Measurements from ENCODE around the gene NCOA3. TPM values are rescaled to one million over a fixed set of nuclear protein-coding genes. Genes with fewer than 3 reads are reported as not detected.

The NCOA3 gene
- total and polyA plus RNA-seq, 2 experiments from 2014 or later = 6.7 to 16.2 TPM

GRCh38 chr20:47672166-47672565, 170.5 kb downstream of the NCOA3 start:
- Histone ChIP-seq H3K4me3 (no peak overlapping the region), H3K27ac (no peak overlapping the region), H3K36me3 (no peaks in the 10 kb centered on the region), H3K27me3 (no peaks in the 10 kb centered on the region), H3K9me3 (ENCODE audit: low read depth) (no peaks in the 10 kb centered on the region), H3K4me1 (ENCODE audit: low read depth) (no peaks in the 10 kb centered on the region)
- TF ChIP-seq, protein P1, sequence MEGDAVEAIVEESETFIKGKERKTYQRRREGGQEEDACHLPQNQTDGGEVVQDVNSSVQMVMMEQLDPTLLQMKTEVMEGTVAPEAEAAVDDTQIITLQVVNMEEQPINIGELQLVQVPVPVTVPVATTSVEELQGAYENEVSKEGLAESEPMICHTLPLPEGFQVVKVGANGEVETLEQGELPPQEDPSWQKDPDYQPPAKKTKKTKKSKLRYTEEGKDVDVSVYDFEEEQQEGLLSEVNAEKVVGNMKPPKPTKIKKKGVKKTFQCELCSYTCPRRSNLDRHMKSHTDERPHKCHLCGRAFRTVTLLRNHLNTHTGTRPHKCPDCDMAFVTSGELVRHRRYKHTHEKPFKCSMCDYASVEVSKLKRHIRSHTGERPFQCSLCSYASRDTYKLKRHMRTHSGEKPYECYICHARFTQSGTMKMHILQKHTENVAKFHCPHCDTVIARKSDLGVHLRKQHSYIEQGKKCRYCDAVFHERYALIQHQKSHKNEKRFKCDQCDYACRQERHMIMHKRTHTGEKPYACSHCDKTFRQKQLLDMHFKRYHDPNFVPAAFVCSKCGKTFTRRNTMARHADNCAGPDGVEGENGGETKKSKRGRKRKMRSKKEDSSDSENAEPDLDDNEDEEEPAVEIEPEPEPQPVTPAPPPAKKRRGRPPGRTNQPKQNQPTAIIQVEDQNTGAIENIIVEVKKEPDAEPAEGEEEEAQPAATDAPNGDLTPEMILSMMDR (IDR thresholded peaks at IDR 0.05; ENCODE audit: low read depth, low read length) = no peak
- no peak for DNase-seq (ENCODE audit: low read depth in 1 of 2, low spot score in 1 of 2)

GRCh38 chr20:47672886-47673670, 171.4 kb downstream of the NCOA3 start:
- TF ChIP-seq, protein P1 (IDR thresholded peaks at IDR 0.05; ENCODE audit: low read depth, low read length) = no peak
- H3K4me1 ChIP-seq (ENCODE audit: low read depth) = no peaks in the 10 kb centered on the region
- no peak for DNase-seq (ENCODE audit: low read depth in 1 of 2, low spot score in 1 of 2)
- H3K27ac ChIP-seq = no peak overlapping the region
- H3K4me3 ChIP-seq = no peak overlapping the region
- no peaks in the 10 kb centered on the region for H3K27me3 ChIP-seq
- no peaks in the 10 kb centered on the region for H3K36me3 ChIP-seq
- H3K9me3 ChIP-seq (ENCODE audit: low read depth) = no peaks in the 10 kb centered on the region

GRCh38 chr20:47673671-47673955, 171.9 kb downstream of the NCOA3 start:
- Histone ChIP-seq H3K27me3 (no peaks in the 10 kb centered on the region), H3K36me3 (no peaks in the 10 kb centered on the region), H3K9me3 (ENCODE audit: low read depth) (no peaks in the 10 kb centered on the region), H3K4me1 (ENCODE audit: low read depth) (no peaks in the 10 kb centered on the region), H3K27ac (no peak overlapping the region), H3K4me3 (no peak overlapping the region)
- no peak for DNase-seq (ENCODE audit: low read depth in 1 of 2, low spot score in 1 of 2)
- TF ChIP-seq, protein P1 (IDR thresholded peaks at IDR 0.05; ENCODE audit: low read depth, low read length) = no peak

GRCh38 chr20:47674145-47674544, 172.5 kb downstream of the NCOA3 start:
- Histone ChIP-seq H3K4me1 (ENCODE audit: low read depth) (no peaks in the 10 kb centered on the region), H3K27ac (no peak overlapping the region), H3K9me3 (ENCODE audit: low read depth) (no peaks in the 10 kb centered on the region), H3K36me3 (no peaks in the 10 kb centered on the region), H3K27me3 (no peaks in the 10 kb centered on the region), H3K4me3 (no peak overlapping the region)
- TF ChIP-seq, protein P1 (IDR thresholded peaks at IDR 0.05; ENCODE audit: low read depth, low read length) = no peak
- no peak for DNase-seq (ENCODE audit: low read depth in 1 of 2, low spot score in 1 of 2)

DNA sequence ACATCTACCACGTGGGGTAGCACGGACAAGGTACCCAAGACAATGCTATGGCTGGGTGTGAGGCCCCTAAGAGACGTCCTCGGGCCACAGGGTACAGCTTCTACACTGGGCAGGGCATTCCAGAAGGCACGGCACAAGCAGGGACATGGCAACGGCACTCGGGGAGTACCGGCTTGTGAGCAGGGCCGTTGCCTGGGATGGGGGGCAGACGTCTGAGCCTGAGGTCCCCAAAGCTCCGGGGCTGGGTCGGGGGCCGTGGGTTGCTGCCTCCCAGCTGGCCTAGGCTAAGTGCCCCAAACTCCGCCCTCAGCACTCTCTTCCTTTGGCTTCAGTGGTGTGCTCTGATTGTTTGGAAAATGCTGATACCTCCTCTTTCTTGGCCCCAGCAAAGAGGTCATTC, 173.0 kb downstream of the NCOA3 start:
- DNase-seq (ENCODE audit: low read depth in 1 of 2, low spot score in 1 of 2) = no peak
- Histone ChIP-seq H3K9me3 (ENCODE audit: low read depth) (no peaks in the 10 kb centered on the region), H3K4me3 (no peak overlapping the region), H3K4me1 (ENCODE audit: low read depth) (no peaks in the 10 kb centered on the region), H3K27me3 (no peaks in the 10 kb centered on the region), H3K36me3 (no peaks in the 10 kb centered on the region), H3K27ac (no peak overlapping the region)
- TF ChIP-seq, protein P1 (IDR thresholded peaks at IDR 0.05; ENCODE audit: low read depth, low read length) = no peak

Measured in cardiac muscle cell (in vitro differentiated cells and primary cell).